Skeletal muscle tissue (tissue), 2 donors: ENCODE data around the gene PLA2G10. TPM values are rescaled to one million over a fixed set of nuclear protein-coding genes. Genes with fewer than 3 reads are reported as not detected.

Experiments used
- small RNA-seq: library from RNA; depleted of rRNA; stranded (forward); fragments of <200 nt; gene quantifications from one replicate; pipeline ENCODE3, GENCODE V24; 2014
- total RNA-seq: library from RNA; depleted of rRNA; stranded (reverse); fragments of >200 nt; gene quantifications from one replicate; pipeline ENCODE4 v1.2.3, GENCODE V29; 2014

PLA2G10 gene
- total RNA-seq, 1 donor from 2014 or later: not detected

Small RNAs within 50 kb of the gene (small RNA-seq; reads per million reads assigned to genes)
- gene RNU7-125P: not detected

Other genes starting within 250 kb of the PLA2G10 start
- gene PARN, start 64.0 kb downstream of the PLA2G10 start, total RNA-seq: 24.5 TPM
- gene BFAR, start 61.4 kb downstream of the PLA2G10 start, total RNA-seq: 63.7 TPM
- 1.6 TPM for gene NPIPA3, start 9.1 kb upstream of the PLA2G10 start, total RNA-seq
- gene NPIPA2, start 48.2 kb upstream of the PLA2G10 start, total RNA-seq: 1.6 TPM
- 47.0 TPM for gene NOMO1, start 139.4 kb upstream of the PLA2G10 start, total RNA-seq
- 35.5 TPM for gene NPIPA1, start 243.1 kb upstream of the PLA2G10 start, total RNA-seq